Ecto neural progenitor cell (in vitro differentiated cells): ENCODE results near the gene SSX7.
"Not testable (repeated sequence)": the region's sequence is repeated elsewhere in the genome, so short reads cannot be mapped to it uniquely, and the experiment has no call there.

Experiments used
- DNase-seq: peaks from one replicate; pipeline ENCODE4 v3.0.0-alpha.2; 2018; ENCODE audit warnings: low spot score

SSX7 gene

DNA sequence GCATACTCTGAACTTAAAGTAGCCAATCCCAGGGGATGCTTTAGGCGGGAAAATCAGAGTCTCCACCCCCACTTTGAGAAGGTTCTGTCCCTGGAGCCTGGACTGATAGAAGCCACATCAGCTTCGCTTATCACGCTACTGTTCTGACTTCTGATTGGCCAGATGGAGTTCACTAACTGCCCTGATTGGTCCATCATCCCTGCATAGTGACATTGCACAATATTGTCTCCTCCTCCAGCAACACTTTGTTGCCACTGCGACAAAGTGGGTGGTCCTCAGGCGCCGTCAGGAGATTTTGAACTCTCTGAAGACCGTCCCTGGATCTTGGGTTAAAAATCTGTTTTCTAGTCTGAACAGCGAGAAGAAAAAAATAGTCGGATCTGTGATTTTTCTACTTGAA is at the start of gene SSX7:
Gene SSX7 (minus strand): TSS at position 101 of the 400 bp plus-strand sequence. CDS start 1,428 bp downstream, outside the sequence.
- not testable (repeated sequence) for DNase-seq

GRCh38 chrX:52692034-52692433 is 37.3 kb upstream of the SSX7 start:
- not testable (repeated sequence) for DNase-seq

- not testable (repeated sequence) for DNase-seq
These were observed 7.5 kb upstream of the SSX7 start for GRCh38 chrX:52662218-52662617.

DNA sequence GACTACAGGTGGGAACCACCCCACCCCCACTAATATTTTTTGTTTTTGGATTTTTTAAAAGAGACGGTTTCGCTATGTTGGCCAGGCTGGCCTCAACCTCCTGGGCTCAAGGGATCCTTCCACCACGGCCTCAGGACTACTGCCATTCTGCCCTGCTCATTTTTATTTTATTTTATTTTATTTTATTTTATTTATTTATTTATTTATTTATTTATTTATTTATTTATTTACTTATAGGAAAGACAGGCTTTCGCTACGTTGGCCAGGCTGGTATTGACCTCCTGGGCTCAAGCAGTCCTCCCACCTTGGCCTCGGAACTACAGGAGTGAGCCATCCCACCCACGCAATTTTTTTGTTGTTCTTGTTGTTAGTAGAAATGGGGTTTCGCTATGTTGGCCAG is 775 bp upstream of the SSX7 start:
- DNase-seq: not testable (repeated sequence)

- DNase-seq: not testable (repeated sequence)
These were observed 4.0 kb downstream of the SSX7 start for GRCh38 chrX:52650676-52651075.

GRCh38 chrX:52648956-52649355 is 5.7 kb downstream of the SSX7 start:
- DNase-seq: not testable (repeated sequence)

DNA sequence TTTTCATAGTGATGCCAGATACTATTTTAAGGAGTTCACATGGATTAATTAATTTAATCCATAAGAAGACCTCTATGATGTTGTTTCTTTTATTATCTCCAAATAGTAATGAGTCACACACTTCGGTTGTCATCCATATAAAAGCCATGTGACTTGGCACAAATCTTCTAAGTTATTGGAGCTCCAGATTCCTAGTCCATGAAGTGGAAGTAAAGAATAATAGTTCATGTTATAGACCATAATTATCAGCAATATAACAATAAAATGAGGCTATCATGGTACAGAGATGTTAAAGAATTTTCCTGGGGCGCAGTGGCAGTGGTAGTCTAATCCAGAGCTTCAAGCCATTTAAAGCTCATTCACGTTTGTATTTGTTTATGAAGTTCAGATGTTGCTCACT is 26.2 kb downstream of the SSX7 start:
- DNase-seq: not testable (repeated sequence)

- DNase-seq: not testable (repeated sequence)
These were observed 34.0 kb downstream of the SSX7 start for GRCh38 chrX:52620661-52621060.

GRCh38 chrX:52608961-52609360 is 45.7 kb downstream of the SSX7 start:
- DNase-seq: no peak

DNA sequence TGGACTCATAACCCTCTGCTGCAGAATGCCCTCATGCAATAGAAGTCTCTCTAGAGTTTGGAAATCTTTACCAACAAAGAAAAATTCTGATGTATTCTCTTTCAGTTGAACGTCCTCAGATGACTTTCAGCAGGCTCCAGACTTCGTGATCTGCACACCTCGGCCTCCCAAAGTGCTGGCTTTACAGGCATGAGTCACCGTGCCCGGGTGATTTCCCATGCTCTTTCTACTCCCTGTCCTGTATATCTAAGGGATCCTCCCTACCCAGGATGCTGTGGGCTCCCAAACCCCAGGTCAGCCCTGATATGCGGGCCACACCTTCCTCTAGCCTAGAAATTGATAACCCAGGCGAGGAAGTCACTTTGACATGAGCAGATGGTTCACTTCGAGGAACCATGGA is 51.5 kb downstream of the SSX7 start:
- not testable (repeated sequence) for DNase-seq

DNA sequence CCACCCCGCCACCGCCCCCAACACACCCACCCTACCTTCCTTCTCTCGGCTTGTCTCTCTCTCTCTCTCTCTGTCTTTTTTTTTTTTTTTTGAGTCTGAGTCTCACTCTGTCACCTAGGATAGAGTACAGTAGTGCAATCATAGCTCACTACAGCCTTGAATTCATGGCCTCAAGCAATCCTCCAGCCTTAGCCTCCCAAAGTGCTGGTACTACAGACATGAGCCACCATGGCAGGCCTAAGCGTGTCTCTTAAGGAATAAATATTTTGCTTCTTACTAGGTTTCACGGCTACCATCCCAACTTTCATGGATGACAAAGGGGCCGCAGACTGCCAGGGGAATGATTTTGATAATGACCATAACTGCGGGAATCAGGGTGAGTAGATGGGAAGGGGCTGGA is 55.8 kb downstream of the SSX7 start:
- no peak for DNase-seq

DNA sequence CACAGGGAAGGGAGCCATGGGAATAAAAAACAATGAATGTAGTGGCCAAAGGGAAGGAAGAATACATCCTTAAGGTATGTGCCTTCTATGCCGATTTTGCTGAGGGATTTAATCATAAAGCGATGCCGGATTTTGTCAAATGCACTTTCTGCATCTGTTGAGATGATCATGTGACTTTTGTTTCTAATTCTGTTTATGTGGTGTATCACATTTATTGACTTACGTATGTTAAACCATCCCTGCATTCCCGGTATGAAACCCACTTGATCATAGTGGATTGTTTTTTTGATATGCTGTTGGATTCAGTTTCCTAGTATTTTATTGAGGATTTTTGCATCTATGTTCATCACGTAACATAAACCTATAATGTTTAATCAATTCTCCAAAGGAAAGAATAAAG is 60.0 kb downstream of the SSX7 start:
- no peak for DNase-seq
